ENCODE data around the gene EFNA2. TPM values are rescaled to one million over a fixed set of nuclear protein-coding genes. Genes with fewer than 3 reads are reported as not detected.

Gene EFNA2
- total RNA-seq, 4 donors from 2014 or later, result not detected

- DNase-seq, result no peak
- peaks cover 0 to 40% (median 0%) of the 10 kb centered on the region in 4 donors for H3K27me3 ChIP-seq
- no peak overlapping the region for H3K4me3 ChIP-seq
- H3K9me3 ChIP-seq, result no peaks in the 10 kb centered on the region
- intact Hi-C loops (cut with DNase I), result no loop called here
- H3K27ac ChIP-seq, result no peak overlapping the region
- TF ChIP-seq CTCF (IDR thresholded peaks at IDR 0.05) (no peak), POLR2A (IDR thresholded peaks at IDR 0.05) (no peak)
- 93% methylated on average over 2 of the region's 20 CpGs for WGBS, 2 donors
- no peaks in the 10 kb centered on the region for H3K36me3 ChIP-seq
- H3K4me1 ChIP-seq, result no peaks in the 10 kb centered on the region
These were observed 22.2 kb downstream of the EFNA2 start for GRCh38 chr19:1307755-1308303.

GRCh38 chr19:1308718-1309117, 23.0 kb downstream of the EFNA2 start:
- WGBS, 2 donors, result 51 to 58% methylated on average over 11 of the region's 11 CpGs

GRCh38 chr19:1309977-1310852, 24.5 kb downstream of the EFNA2 start:
- 51 to 61% methylated on average over 11 to 18 of the region's 28 CpGs for WGBS, 2 donors
- no peaks in the 10 kb centered on the region for H3K9me3 ChIP-seq
- H3K27ac ChIP-seq, result no peak overlapping the region
- H3K4me3 ChIP-seq, result no peak overlapping the region
- peaks cover 0 to 22% (median 13%) of the 10 kb centered on the region in 3 donors for H3K4me1 ChIP-seq
- DNase-seq, result no peak
- TF ChIP-seq CTCF (IDR thresholded peaks at IDR 0.05) (no peak), POLR2A (IDR thresholded peaks at IDR 0.05) (no peak)
- H3K36me3 ChIP-seq, result no peaks in the 10 kb centered on the region
- intact Hi-C loops (cut with DNase I), result no loop called here
- H3K27me3 ChIP-seq, result peaks cover 0 to 64% (median 0%) of the 10 kb centered on the region in 4 donors

More at GRCh38 chr19:1308718-1309117, 23.0 kb downstream of the EFNA2 start:
- Histone ChIP-seq H3K27me3 (peaks cover 0 to 49% (median 0%) of the 10 kb centered on the region in 4 donors), H3K9me3 (no peaks in the 10 kb centered on the region), H3K4me3 (no peak overlapping the region), H3K4me1 (peaks cover 0 to 7% (median 6%) of the 10 kb centered on the region in 3 donors), H3K27ac (no peak overlapping the region), H3K36me3 (no peaks in the 10 kb centered on the region)
- intact Hi-C loops (cut with DNase I), result no loop called here
- DNase-seq, result no peak
- TF ChIP-seq CTCF (IDR thresholded peaks at IDR 0.05) (no peak), POLR2A (IDR thresholded peaks at IDR 0.05) (no peak)

GRCh38 chr19:1310853-1311180, 25.1 kb downstream of the EFNA2 start:
- intact Hi-C loops (cut with DNase I), result no loop called here
- DNase-seq, result no peak

More at GRCh38 chr19:1310853-1311180, 25.1 kb downstream of the EFNA2 start:
- Histone ChIP-seq H3K27ac (no peak overlapping the region), H3K27me3 (peaks cover 0 to 70% (median under 1%) of the 10 kb centered on the region in 4 donors), H3K9me3 (no peaks in the 10 kb centered on the region), H3K4me1 (peaks cover 4 to 28% (median 15%) of the 10 kb centered on the region in 3 donors), H3K36me3 (no peaks in the 10 kb centered on the region), H3K4me3 (no peak overlapping the region)
- 79 to 92% methylated on average over 7 to 9 of the region's 18 CpGs for WGBS, 2 donors
- TF ChIP-seq POLR2A (IDR thresholded peaks at IDR 0.05) (no peak), CTCF (IDR thresholded peaks at IDR 0.05) (no peak)

All from esophagus squamous epithelium (tissue), 5 donors.